ENCODE measurements around the gene NTM. TPM values are rescaled to one million over a fixed set of nuclear protein-coding genes. Genes with fewer than 3 reads are reported as not detected.

Gene NTM
- total RNA-seq, 6 donors from 2014 or later: 4.1 to 151 (median 115) TPM

DNA sequence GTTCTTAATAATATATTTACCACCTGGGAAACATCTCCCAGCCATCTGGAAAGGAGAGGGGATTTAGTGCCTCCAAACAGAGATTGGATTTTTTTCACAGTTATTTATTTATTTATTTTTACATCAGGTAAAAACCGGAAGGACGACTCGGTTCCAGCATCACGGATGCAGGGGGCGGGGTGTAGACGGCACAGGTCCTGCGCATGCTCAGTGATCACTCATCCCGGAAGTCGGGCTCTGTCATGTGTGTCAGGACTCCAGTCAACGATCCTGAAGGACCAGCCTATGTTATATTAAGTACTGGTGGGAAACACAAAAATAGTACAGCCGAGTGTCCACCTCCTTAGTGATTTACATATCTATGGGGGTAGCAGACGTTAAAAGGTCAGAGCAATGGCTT is 467.6 kb downstream of the NTM start:
- Histone ChIP-seq H3K4me3 (no peak overlapping the region), H3K4me1 (peaks cover 0 to 7% (median 0%) of the 10 kb centered on the region in 4 donors), H3K27ac (no peak overlapping the region), H3K9me3 (no peaks in the 10 kb centered on the region), H3K27me3 (no peaks in the 10 kb centered on the region), H3K36me3 (no peaks in the 10 kb centered on the region)
- DNase-seq: peak in 1 of 2 donors; percentile 8
- no peak for ATAC-seq (ENCODE audit: low FRiP score in 2 of 2)
- 88 to 90% methylated on average over 12 of the region's 12 CpGs for WGBS, 2 donors
- TF ChIP-seq POLR2AphosphoS5 (IDR thresholded peaks at IDR 0.05) (no peak), EP300 (IDR thresholded peaks at IDR 0.05) (no peak), POLR2A (IDR thresholded peaks at IDR 0.05) (no peak)
- TF ChIP-seq, protein P1, sequence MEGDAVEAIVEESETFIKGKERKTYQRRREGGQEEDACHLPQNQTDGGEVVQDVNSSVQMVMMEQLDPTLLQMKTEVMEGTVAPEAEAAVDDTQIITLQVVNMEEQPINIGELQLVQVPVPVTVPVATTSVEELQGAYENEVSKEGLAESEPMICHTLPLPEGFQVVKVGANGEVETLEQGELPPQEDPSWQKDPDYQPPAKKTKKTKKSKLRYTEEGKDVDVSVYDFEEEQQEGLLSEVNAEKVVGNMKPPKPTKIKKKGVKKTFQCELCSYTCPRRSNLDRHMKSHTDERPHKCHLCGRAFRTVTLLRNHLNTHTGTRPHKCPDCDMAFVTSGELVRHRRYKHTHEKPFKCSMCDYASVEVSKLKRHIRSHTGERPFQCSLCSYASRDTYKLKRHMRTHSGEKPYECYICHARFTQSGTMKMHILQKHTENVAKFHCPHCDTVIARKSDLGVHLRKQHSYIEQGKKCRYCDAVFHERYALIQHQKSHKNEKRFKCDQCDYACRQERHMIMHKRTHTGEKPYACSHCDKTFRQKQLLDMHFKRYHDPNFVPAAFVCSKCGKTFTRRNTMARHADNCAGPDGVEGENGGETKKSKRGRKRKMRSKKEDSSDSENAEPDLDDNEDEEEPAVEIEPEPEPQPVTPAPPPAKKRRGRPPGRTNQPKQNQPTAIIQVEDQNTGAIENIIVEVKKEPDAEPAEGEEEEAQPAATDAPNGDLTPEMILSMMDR (IDR thresholded peaks at IDR 0.05): no peak

DNA sequence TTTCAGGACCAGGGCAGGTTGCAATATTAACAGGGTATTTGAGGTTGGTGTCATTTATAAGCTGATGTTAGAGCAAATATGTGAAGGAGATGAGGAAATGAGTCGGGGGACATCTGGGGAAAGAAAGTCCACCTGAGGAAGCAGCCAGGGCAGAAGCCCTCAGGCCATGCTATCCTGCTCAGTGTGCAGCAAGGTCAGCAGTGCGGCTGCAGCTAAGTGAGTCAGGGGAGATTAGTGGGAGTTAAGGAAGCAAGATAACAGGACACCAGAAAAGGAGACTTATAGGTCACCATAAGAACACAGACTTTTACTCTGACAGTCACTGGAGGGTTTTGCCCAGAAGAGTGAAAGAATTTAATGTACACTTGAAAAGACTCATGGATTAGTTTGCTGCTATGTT is 468.9 kb downstream of the NTM start:
- H3K27ac ChIP-seq: no peak overlapping the region
- no peaks in the 10 kb centered on the region for H3K9me3 ChIP-seq
- ATAC-seq (ENCODE audit: low FRiP score in 2 of 2) (no peak), DNase-seq (no peak)
- no peaks in the 10 kb centered on the region for H3K36me3 ChIP-seq
- H3K4me1 ChIP-seq: peaks cover 0 to 7% (median 0%) of the 10 kb centered on the region in 4 donors
- no peak overlapping the region for H3K4me3 ChIP-seq
- 56 to 78% methylated on average over 2 of the region's 2 CpGs for WGBS, 2 donors
- TF ChIP-seq, protein P1 (IDR thresholded peaks at IDR 0.05): no peak
- TF ChIP-seq POLR2AphosphoS5 (IDR thresholded peaks at IDR 0.05) (no peak), EP300 (IDR thresholded peaks at IDR 0.05) (no peak), POLR2A (IDR thresholded peaks at IDR 0.05) (no peak)
- no peaks in the 10 kb centered on the region for H3K27me3 ChIP-seq

DNA sequence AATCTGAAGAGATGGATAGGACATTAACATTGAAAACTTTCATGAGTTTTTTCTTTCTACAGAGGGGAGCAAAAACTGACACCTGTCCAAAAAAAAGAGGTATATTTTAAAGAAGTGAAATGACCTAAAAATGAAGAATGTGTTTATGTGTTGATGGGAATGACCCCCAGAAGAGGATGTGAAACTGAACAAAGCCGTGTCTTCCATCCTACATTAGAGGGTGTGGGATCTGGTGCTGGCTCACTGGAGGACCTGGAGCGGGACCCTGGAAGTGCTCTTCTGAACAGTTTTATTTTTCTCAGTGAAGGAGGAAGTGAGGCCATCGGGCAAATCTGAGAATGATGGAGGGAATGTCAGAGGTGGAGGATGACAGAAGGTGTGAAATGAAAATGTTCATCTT is 470.1 kb downstream of the NTM start:
- no peak overlapping the region for H3K27ac ChIP-seq
- no peaks in the 10 kb centered on the region for H3K9me3 ChIP-seq
- no peaks in the 10 kb centered on the region for H3K27me3 ChIP-seq
- DNase-seq (no peak), ATAC-seq (ENCODE audit: low FRiP score in 2 of 2) (peak in 1 of 2 donors; percentile 32)
- no peaks in the 10 kb centered on the region for H3K36me3 ChIP-seq
- TF ChIP-seq, protein P1 (IDR thresholded peaks at IDR 0.05): no peak
- TF ChIP-seq POLR2A (IDR thresholded peaks at IDR 0.05): no peak
- no peak for TF ChIP-seq POLR2AphosphoS5 (IDR thresholded peaks at IDR 0.05)
- TF ChIP-seq EP300 (IDR thresholded peaks at IDR 0.05): no peak
- H3K4me1 ChIP-seq: peaks cover 0 to 7% (median 0%) of the 10 kb centered on the region in 4 donors
- WGBS, 2 donors: 41 to 46% methylated on average over 3 of the region's 3 CpGs
- no peak overlapping the region for H3K4me3 ChIP-seq

DNA sequence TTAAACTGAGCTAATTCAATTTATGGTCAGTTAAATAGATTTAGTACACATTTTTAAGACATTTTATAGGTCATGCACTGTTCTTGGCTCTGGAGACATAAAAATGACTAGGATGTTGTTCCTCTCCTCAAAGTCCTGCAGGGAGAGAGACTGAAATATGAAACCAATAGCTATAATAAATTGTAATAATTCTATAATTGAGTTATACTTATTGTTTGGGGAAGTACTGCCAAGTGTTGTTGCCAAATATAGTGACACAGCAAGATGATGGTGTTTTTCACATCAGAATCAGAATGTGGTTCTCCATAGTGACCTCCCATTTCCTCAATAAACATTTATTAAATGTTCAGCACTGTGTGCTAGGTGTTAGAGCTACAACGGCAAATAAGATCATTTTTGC is 470.6 kb downstream of the NTM start:
- WGBS, 2 donors: 27 to 47% methylated on average over 1 of the region's 1 CpG
- H3K4me3 ChIP-seq: no peak overlapping the region
- no peak for DNase-seq
- no peak overlapping the region for H3K27ac ChIP-seq
- ATAC-seq (ENCODE audit: low FRiP score in 2 of 2): peak in 1 of 2 donors; percentile 53
- H3K4me1 ChIP-seq: peaks cover 0 to 7% (median 0%) of the 10 kb centered on the region in 4 donors
- TF ChIP-seq POLR2A (IDR thresholded peaks at IDR 0.05) (no peak), EP300 (IDR thresholded peaks at IDR 0.05) (no peak)
- H3K27me3 ChIP-seq: no peaks in the 10 kb centered on the region
- no peaks in the 10 kb centered on the region for H3K9me3 ChIP-seq
- H3K36me3 ChIP-seq: no peaks in the 10 kb centered on the region

DNA sequence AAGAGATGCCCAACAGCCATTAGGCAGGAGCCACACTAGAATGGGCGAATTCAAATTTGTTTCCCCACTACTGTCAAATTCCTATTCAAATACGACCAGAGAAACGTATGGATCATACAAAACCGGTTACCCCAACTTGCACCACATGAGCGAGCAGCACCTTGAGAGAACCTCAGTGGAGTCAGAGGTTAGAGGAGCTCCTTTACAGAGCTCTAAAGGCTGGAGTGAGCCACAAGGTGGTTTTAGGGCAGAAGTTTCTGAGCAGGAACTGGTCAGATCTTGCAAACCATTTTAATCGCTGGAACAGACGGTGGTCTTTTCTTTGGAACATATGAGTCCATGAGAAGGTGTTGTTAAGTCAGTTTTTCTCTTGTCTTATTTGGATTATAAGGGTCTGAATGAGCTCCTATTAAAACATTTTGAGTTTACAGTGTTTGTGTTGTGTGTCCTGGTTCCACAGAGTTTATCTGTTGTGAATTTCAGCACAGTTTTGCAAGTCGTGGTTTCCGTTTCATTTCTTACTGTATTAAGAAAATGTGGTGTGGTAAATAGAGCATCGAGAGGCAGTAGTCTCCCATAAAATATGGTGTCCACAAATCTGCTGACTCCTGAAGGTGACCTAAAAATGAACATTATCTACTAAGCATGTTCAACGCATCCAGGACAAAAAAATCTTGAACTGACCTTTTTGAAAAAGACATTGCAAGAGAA is 471.7 kb downstream of the NTM start:
- 68 to 83% methylated on average over 11 of the region's 11 CpGs for whole genome bisulfite sequencing, 2 donors
- TF ChIP-seq POLR2AphosphoS5 (IDR thresholded peaks at IDR 0.05) (no peak), EP300 (IDR thresholded peaks at IDR 0.05) (no peak), POLR2A (IDR thresholded peaks at IDR 0.05) (no peak)
- TF ChIP-seq, protein P1 (IDR thresholded peaks at IDR 0.05): no peak
- no peak for ATAC-seq (ENCODE audit: low FRiP score in 2 of 2)
- H3K4me3 ChIP-seq: no peak overlapping the region
- H3K27ac ChIP-seq: no peak overlapping the region
- H3K36me3 ChIP-seq: no peaks in the 10 kb centered on the region
- H3K4me1 ChIP-seq: peaks cover 0 to 7% (median 0%) of the 10 kb centered on the region in 4 donors
- no peaks in the 10 kb centered on the region for H3K27me3 ChIP-seq
- no peaks in the 10 kb centered on the region for H3K9me3 ChIP-seq
- DNase-seq: no peak
